Prostate gland (tissue), 2 donors: ENCODE measurements around the gene TBC1D22B.

Experiments
- CTCF ChIP-seq, 4 experiments: fragments of 200-600 bp in 2 of 4; fragments of 450-650 bp in 2 of 4; sonication (generic) in 2 of 4; IDR thresholded peaks; 1 replicate in 3 of 4; 2 replicates in 1 of 4; pipeline ENCODE4 v1.5.1; 2016 to 2019; ENCODE audit warnings: antibody characterized with exemption in 4 of 4, mild to moderate bottlenecking in 2 of 4, moderate library complexity in 2 of 4
- POLR2A ChIP-seq: fragments of 450-650 bp; IDR thresholded peaks from one replicate; pipeline ENCODE4 v1.6.1; 2016; ENCODE audit warnings: antibody characterized with exemption, mild to moderate bottlenecking
- POLR2AphosphoS5 ChIP-seq: sonication (generic); formaldehyde crosslinking; IDR thresholded peaks from one replicate; pipeline ENCODE4 v1.6.1; 2017; ENCODE audit warnings: antibody characterized with exemption

- TF ChIP-seq CTCF (IDR thresholded peaks at IDR 0.05) (no peak), POLR2AphosphoS5 (no peak), POLR2A (no peak)
These were observed 100.3 kb downstream of the TBC1D22B start for GRCh38 chr6:37357860-37358259.
